IPS-20b (cell line): ENCODE data around the gene CZIB.
"Not testable (repeated sequence)": the region's sequence is repeated elsewhere in the genome, so short reads cannot be mapped to it uniquely, and the experiment has no call there.

Source experiments
- H3K27ac ChIP-seq: one replicate; pipeline ENCODE4 v1.5.1; 2013; ENCODE audit warnings: low read length
- H3K27me3 ChIP-seq: 2 replicates; pipeline ENCODE4 v1.6.1; 2013; ENCODE audit warnings: mild to moderate bottlenecking, low read length, inconsistent platforms; ENCODE audit not compliant: insufficient read depth
- H3K36me3 ChIP-seq: 2 replicates; pipeline ENCODE4 v1.6.1; 2013; ENCODE audit warnings: low read depth, mild to moderate bottlenecking, inconsistent platforms, low read length, moderate library complexity; ENCODE audit not compliant: insufficient read depth
- H3K4me1 ChIP-seq: 2 replicates; pipeline ENCODE4 v1.6.1; 2013; ENCODE audit warnings: mild to moderate bottlenecking, control low read depth, inconsistent platforms, low read length, moderate library complexity; ENCODE audit not compliant: insufficient read depth
- H3K4me3 ChIP-seq: 2 replicates; pipeline ENCODE4 v1.5.1; 2013; ENCODE audit warnings: mild to moderate bottlenecking, low read length, inconsistent platforms
- H3K9ac ChIP-seq: 2 replicates; pipeline ENCODE4 v1.6.1; 2013; ENCODE audit warnings: low read depth, mild to moderate bottlenecking, inconsistent platforms, low read length, moderate library complexity
- H3K9me3 ChIP-seq: 2 replicates; pipeline ENCODE4 v1.6.1; 2013; ENCODE audit warnings: mild to moderate bottlenecking, low read depth, low read length, inconsistent platforms; ENCODE audit not compliant: insufficient read depth

Gene CZIB

GRCh38 chr1:53237638-53238037 lies 17.2 kb upstream of the CZIB start:
- H3K9me3 ChIP-seq, result no peaks in the 10 kb centered on the region
- peak overlapping the region; percentile 98 for H3K4me3 ChIP-seq
- H3K9ac ChIP-seq, result peak overlapping the region; percentile 95
- H3K27ac ChIP-seq, result no peak overlapping the region
- H3K4me1 ChIP-seq, result no peaks in the 10 kb centered on the region
- H3K27me3 ChIP-seq, result no peaks in the 10 kb centered on the region
- peaks cover 36% of the 10 kb centered on the region for H3K36me3 ChIP-seq

- Histone ChIP-seq H3K4me3 (peak overlapping the region; percentile 78), H3K27ac (peak overlapping the region; percentile 36), H3K36me3 (peaks cover 21% of the 10 kb centered on the region), H3K27me3 (no peaks in the 10 kb centered on the region), H3K9ac (peak overlapping the region; percentile 90), H3K9me3 (no peaks in the 10 kb centered on the region), H3K4me1 (peaks cover 9% of the 10 kb centered on the region)
These were observed 490 bp upstream of the CZIB start for GRCh38 chr1:53220962-53221286.

- Histone ChIP-seq H3K4me1 (peaks cover 9% of the 10 kb centered on the region), H3K27ac (peak overlapping the region; percentile 63), H3K4me3 (peak overlapping the region; percentile 78), H3K27me3 (no peaks in the 10 kb centered on the region), H3K9ac (peak overlapping the region; percentile 90; the same call in 1 of the 2 replicates), H3K9me3 (no peaks in the 10 kb centered on the region), H3K36me3 (peaks cover 32% of the 10 kb centered on the region)
These were observed 723 bp downstream of the CZIB start for GRCh38 chr1:53219711-53220110.

GRCh38 chr1:53218201-53218600 lies 2.2 kb downstream of the CZIB start:
- Histone ChIP-seq H3K4me1 (peaks cover 9% of the 10 kb centered on the region), H3K4me3 (no peak overlapping the region), H3K36me3 (peaks cover 47% of the 10 kb centered on the region), H3K27ac (no peak overlapping the region), H3K9me3 (no peaks in the 10 kb centered on the region), H3K27me3 (no peaks in the 10 kb centered on the region), H3K9ac (no peak overlapping the region)

GRCh38 chr1:53214376-53214940 lies 6.0 kb downstream of the CZIB start:
- no peak overlapping the region for H3K4me3 ChIP-seq
- H3K27me3 ChIP-seq, result no peaks in the 10 kb centered on the region
- H3K27ac ChIP-seq, result no peak overlapping the region
- H3K4me1 ChIP-seq, result peaks cover under 1% of the 10 kb centered on the region; the same call in 1 of the 2 replicates
- no peaks in the 10 kb centered on the region for H3K9me3 ChIP-seq
- H3K9ac ChIP-seq, result no peak overlapping the region
- peaks cover 81% of the 10 kb centered on the region for H3K36me3 ChIP-seq

DNA sequence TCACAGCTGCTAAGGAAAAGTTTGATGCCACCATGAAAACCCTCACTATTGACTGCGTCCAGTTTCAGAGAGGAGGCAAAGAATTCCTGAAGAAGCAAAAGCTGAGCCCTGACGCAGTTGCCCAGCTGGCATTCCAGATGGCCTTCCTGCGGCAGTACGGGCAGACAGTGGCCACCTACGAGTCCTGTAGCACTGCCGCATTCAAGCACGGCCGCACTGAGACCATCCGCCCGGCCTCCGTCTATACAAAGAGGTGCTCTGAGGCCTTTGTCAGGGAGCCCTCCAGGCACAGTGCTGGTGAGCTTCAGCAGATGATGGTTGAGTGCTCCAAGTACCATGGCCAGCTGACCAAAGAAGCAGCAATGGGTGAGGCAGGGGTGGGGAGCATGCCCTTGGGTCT lies 9.5 kb downstream of the CZIB start:
- Histone ChIP-seq H3K9me3 (peaks cover 13% of the 10 kb centered on the region), H3K27me3 (no peaks in the 10 kb centered on the region), H3K4me1 (no peaks in the 10 kb centered on the region), H3K36me3 (peaks cover 92% of the 10 kb centered on the region), H3K4me3 (no peak overlapping the region), H3K9ac (no peak overlapping the region), H3K27ac (no peak overlapping the region)

DNA sequence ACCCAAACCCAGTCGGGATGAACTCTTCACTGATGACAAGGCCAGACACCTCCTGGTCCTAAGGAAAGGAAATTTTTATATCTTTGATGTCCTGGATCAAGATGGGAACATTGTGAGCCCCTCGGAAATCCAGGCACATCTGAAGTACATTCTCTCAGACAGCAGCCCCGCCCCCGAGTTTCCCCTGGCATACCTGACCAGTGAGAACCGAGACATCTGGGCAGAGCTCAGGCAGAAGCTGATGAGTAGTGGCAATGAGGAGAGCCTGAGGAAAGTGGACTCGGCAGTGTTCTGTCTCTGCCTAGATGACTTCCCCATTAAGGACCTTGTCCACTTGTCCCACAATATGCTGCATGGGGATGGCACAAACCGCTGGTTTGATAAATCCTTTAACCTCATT lies 10.1 kb downstream of the CZIB start:
- H3K9me3 ChIP-seq, result peaks cover 18% of the 10 kb centered on the region
- H3K27me3 ChIP-seq, result no peaks in the 10 kb centered on the region
- no peak overlapping the region for H3K9ac ChIP-seq
- H3K4me3 ChIP-seq, result no peak overlapping the region
- no peak overlapping the region for H3K27ac ChIP-seq
- H3K4me1 ChIP-seq, result no peaks in the 10 kb centered on the region
- H3K36me3 ChIP-seq, result peaks cover 91% of the 10 kb centered on the region

- Histone ChIP-seq H3K4me1 (no peaks in the 10 kb centered on the region), H3K36me3 (peaks cover 92% of the 10 kb centered on the region), H3K4me3 (no peak overlapping the region), H3K27ac (no peak overlapping the region), H3K27me3 (no peaks in the 10 kb centered on the region), H3K9me3 (peaks cover 31% of the 10 kb centered on the region), H3K9ac (no peak overlapping the region)
These were observed 12.7 kb downstream of the CZIB start for GRCh38 chr1:53207726-53208125.

GRCh38 chr1:53206735-53207379 lies 13.6 kb downstream of the CZIB start:
- no peaks in the 10 kb centered on the region for H3K27me3 ChIP-seq
- no peak overlapping the region for H3K9ac ChIP-seq
- peaks cover 31% of the 10 kb centered on the region for H3K9me3 ChIP-seq
- peaks cover 96% of the 10 kb centered on the region for H3K36me3 ChIP-seq
- H3K27ac ChIP-seq, result no peak overlapping the region
- H3K4me3 ChIP-seq, result no peak overlapping the region
- H3K4me1 ChIP-seq, result no peaks in the 10 kb centered on the region

GRCh38 chr1:53206083-53206685 lies 14.2 kb downstream of the CZIB start:
- not testable (repeated sequence) for H3K9ac ChIP-seq, H3K27me3 ChIP-seq, H3K4me1 ChIP-seq, H3K27ac ChIP-seq, H3K4me3 ChIP-seq
- peaks cover 31% of the 10 kb centered on the region for H3K9me3 ChIP-seq
- peaks cover 95% of the 10 kb centered on the region for H3K36me3 ChIP-seq

- H3K27me3 ChIP-seq, H3K4me3 ChIP-seq, H3K27ac ChIP-seq, H3K9ac ChIP-seq, H3K4me1 ChIP-seq: not testable (repeated sequence)
- peaks cover 31% of the 10 kb centered on the region for H3K9me3 ChIP-seq
- H3K36me3 ChIP-seq, result peaks cover 93% of the 10 kb centered on the region
These were observed 14.9 kb downstream of the CZIB start for GRCh38 chr1:53205496-53205895.

DNA sequence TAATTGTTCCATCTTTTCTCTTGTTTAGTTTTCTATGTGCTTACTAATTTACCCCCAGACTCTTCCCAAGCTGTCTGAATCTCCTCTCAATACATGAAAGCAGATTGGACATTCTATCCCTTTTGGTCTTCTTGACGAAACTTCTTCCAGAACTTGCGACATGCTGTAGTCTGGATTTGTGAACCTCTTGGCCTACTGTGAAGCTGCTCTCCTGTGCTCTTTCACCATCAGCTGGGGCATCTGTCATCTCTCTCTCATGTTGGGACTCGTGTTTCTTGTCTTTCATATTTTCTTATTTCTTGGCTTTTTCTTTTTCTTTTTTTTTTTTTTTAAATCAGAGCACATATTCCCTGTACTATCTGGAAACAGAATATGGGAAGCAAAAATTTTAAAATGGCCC lies 17.0 kb downstream of the CZIB start:
- no peak overlapping the region for H3K9ac ChIP-seq
- H3K27ac ChIP-seq, result no peak overlapping the region
- peaks cover 73% of the 10 kb centered on the region for H3K36me3 ChIP-seq
- peaks cover 31% of the 10 kb centered on the region for H3K9me3 ChIP-seq
- no peaks in the 10 kb centered on the region for H3K4me1 ChIP-seq
- no peaks in the 10 kb centered on the region for H3K27me3 ChIP-seq
- no peak overlapping the region for H3K4me3 ChIP-seq
